Measurements from ENCODE around the gene ETS2. TPM values are rescaled to one million over a fixed set of nuclear protein-coding genes. Genes with fewer than 3 reads are reported as not detected.
A peak's percentile ranks its signal among the peaks of the same experiment; 100 is the strongest.

ETS2 gene
- total RNA-seq, 6 experiments from 2014 or later, result 23.2 to 33.3 (median 29.0) TPM

DNA sequence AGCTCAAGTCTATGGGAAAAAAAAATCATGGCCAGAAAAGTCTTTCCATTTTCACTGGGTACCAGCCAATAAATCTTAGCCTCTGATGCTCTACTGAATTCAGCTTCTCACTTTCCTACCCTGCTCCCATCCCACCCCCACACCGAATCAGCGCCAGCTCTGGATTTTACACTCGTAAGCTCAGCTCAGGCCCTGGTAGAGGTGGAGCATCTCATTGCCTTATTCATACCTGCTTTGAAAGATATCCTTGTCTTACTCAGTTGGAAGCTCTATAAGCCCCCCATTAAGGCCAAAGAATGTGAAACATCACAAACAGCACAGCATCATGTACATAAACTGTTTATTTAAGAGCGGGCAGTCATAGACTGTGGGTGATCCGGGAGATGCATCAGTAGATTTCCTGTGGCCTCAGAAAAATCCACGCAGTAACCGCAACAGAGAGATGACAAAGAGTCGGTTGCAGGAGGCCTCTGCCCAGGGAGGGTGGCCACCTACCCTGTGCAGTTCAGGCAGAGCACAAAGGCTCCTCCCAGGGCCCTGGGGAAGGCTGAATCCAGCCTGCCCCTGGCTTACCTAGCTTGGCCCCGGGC lies 36.4 kb upstream of the ETS2 start:
- peaks cover 69% of the 10 kb centered on the region for H3K4me1 Mint-ChIP-seq (ENCODE audit: low read depth)
- H3K36me3 Mint-ChIP-seq (ENCODE audit: low read depth), result peaks cover 19% of the 10 kb centered on the region
- peak; percentile 92 for DNase-seq

DNA sequence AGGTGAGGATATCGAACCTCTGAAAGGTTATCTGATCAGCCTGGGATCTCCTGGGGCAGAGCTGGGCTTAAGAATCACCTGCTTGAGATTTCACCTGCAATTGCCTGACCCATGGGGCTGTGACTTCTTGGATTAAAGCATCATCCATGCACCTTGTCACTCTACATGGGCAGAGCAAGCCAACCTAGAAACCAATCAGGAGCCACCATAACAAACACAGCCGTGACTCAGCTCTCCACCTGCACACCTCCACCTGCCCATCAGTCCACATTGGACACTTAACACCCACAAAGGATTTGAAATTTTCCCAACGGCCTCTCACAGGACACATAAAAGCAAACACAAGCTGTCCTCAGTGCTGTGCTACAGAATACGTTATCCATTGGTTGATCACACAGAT lies 35.1 kb upstream of the ETS2 start:
- TF ChIP-seq CTCF (IDR thresholded peaks at IDR 0.05), result no peak
- H3K27ac Mint-ChIP-seq, result peak overlapping the region; percentile 98

More for the DNA sequence above, 36.4 kb upstream of the ETS2 start:
- Mint-ChIP-seq H3K9me3 (peaks cover 11% of the 10 kb centered on the region; the same call in 1 of the 2 replicates), H3K27me3 (ENCODE audit: insufficient read depth) (peaks cover 6% of the 10 kb centered on the region), H3K27ac (peak overlapping the region; percentile 98), H3K4me3 (peak overlapping the region; percentile 70)
- TF ChIP-seq CTCF (IDR thresholded peaks at IDR 0.05), result no peak

GRCh38 chr21:38771536-38771935 lies 34.2 kb upstream of the ETS2 start:
- peak; percentile 35 for DNase-seq
- Mint-ChIP-seq H3K4me1 (ENCODE audit: low read depth) (peaks cover 79% of the 10 kb centered on the region), H3K27ac (peak overlapping the region; percentile 71), H3K27me3 (ENCODE audit: insufficient read depth) (no peaks in the 10 kb centered on the region; the same call in 1 of the 2 replicates), H3K36me3 (ENCODE audit: low read depth) (no peaks in the 10 kb centered on the region), H3K4me3 (no peak overlapping the region), H3K9me3 (no peaks in the 10 kb centered on the region)
- no peak for TF ChIP-seq CTCF (IDR thresholded peaks at IDR 0.05)

More for the DNA sequence above, 35.1 kb upstream of the ETS2 start:
- peaks cover 1% of the 10 kb centered on the region for H3K27me3 Mint-ChIP-seq (ENCODE audit: insufficient read depth)
- H3K9me3 Mint-ChIP-seq, result peaks cover 8% of the 10 kb centered on the region; the same call in 1 of the 2 replicates
- H3K4me3 Mint-ChIP-seq, result no peak overlapping the region
- no peak for DNase-seq
- peaks cover 75% of the 10 kb centered on the region for H3K4me1 Mint-ChIP-seq (ENCODE audit: low read depth)
- peaks cover 9% of the 10 kb centered on the region for H3K36me3 Mint-ChIP-seq (ENCODE audit: low read depth)

- H3K4me3 Mint-ChIP-seq, result peak overlapping the region; percentile 74
- peak overlapping the region; percentile 95 for H3K27ac Mint-ChIP-seq
- no peaks in the 10 kb centered on the region for H3K9me3 Mint-ChIP-seq
- H3K36me3 Mint-ChIP-seq (ENCODE audit: low read depth), result no peaks in the 10 kb centered on the region
- no peak for DNase-seq
- TF ChIP-seq CTCF (IDR thresholded peaks at IDR 0.05), result no peak
- no peaks in the 10 kb centered on the region; the same call in 1 of the 2 replicates for H3K27me3 Mint-ChIP-seq (ENCODE audit: insufficient read depth)
- H3K4me1 Mint-ChIP-seq (ENCODE audit: low read depth), result peaks cover 76% of the 10 kb centered on the region
Measured at GRCh38 chr21:38772646-38773045, 33.1 kb upstream of the ETS2 start.

GRCh38 chr21:38773099-38774061 lies 32.3 kb upstream of the ETS2 start:
- TF ChIP-seq CTCF (IDR thresholded peaks at IDR 0.05), result no peak
- peaks cover 69% of the 10 kb centered on the region for H3K4me1 Mint-ChIP-seq (ENCODE audit: low read depth)
- H3K27me3 Mint-ChIP-seq (ENCODE audit: insufficient read depth), result no peaks in the 10 kb centered on the region; the same call in 1 of the 2 replicates
- peak overlapping the region; percentile 95 for H3K27ac Mint-ChIP-seq
- peaks cover 4% of the 10 kb centered on the region; the same call in 1 of the 2 replicates for H3K9me3 Mint-ChIP-seq
- H3K36me3 Mint-ChIP-seq (ENCODE audit: low read depth), result peaks cover 2% of the 10 kb centered on the region
- peak; percentile 97 for DNase-seq
- peak overlapping the region; percentile 74 for H3K4me3 Mint-ChIP-seq

Data from HFFc6 (cell line).